ENCODE measurements around the gene GRIA1. TPM values are rescaled to one million over a fixed set of nuclear protein-coding genes. Genes with fewer than 3 reads are reported as not detected.

The GRIA1 gene
- total and polyA plus RNA-seq, 2 donors (not counting 1 experiment from before 2014, with no cell fraction given) = not detected

- Mint-ChIP-seq H3K9me3 (ENCODE audit: insufficient read depth) (no peaks in the 10 kb centered on the region), H3K4me1 (no peaks in the 10 kb centered on the region), H3K27me3 (no peaks in the 10 kb centered on the region), H3K4me3 (no peak overlapping the region), H3K27ac (no peak overlapping the region)
- Histone ChIP-seq H3K4me2 (replicated peaks; ENCODE audit: low read depth, low read length, poor library complexity, severe bottlenecking) (no peak overlapping the region), H3K4me3 (ENCODE audit: control extremely low read depth in 1 of 5, extremely low read depth in 1 of 5, insufficient read depth in 1 of 5, low read depth in 2 of 5, low read length in 4 of 5) (no peak overlapping the region), H3K79me2 (ENCODE audit: control insufficient read depth, insufficient read depth, low read length) (no peaks in the 10 kb centered on the region), H3K36me3 (replicated peaks in 1 of 2; ENCODE audit: control extremely low read depth in 1 of 2, control insufficient read depth in 1 of 2, extremely low read depth in 1 of 2, insufficient read depth in 2 of 2, low read length in 1 of 2) (no peaks in the 10 kb centered on the region), H2AFZ (ENCODE audit: insufficient read depth, low read depth, low read length, poor library complexity, severe bottlenecking) (no peak overlapping the region), H4K20me1 (ENCODE audit: control insufficient read depth, insufficient read depth, low read length, poor library complexity, severe bottlenecking) (no peaks in the 10 kb centered on the region), H3K9ac (ENCODE audit: low read length) (no peak overlapping the region), H3K27ac (ENCODE audit: low read length in 2 of 2) (no peak overlapping the region), H3K27me3 (replicated peaks in 1 of 4; ENCODE audit: control extremely low read depth in 1 of 4, control insufficient read depth in 3 of 4, insufficient read depth in 4 of 4, low read length in 3 of 4) (no peaks in the 10 kb centered on the region), H3K9me3 (ENCODE audit: control extremely low read depth in 1 of 3, control insufficient read depth in 2 of 3, insufficient read depth in 1 of 3, low read length in 2 of 3) (no peaks in the 10 kb centered on the region), H3K4me1 (ENCODE audit: control insufficient read depth in 2 of 2, insufficient read depth in 2 of 2, low read length in 2 of 2) (no peaks in the 10 kb centered on the region)
- intact Hi-C loops (cut with micrococcal nuclease) = no loop called here
- 83% methylated on average over 1 of the region's 1 CpG for WGBS (ENCODE audit: insufficient coverage)
- TF ChIP-seq EZH2 (IDR thresholded peaks at IDR 0.05; ENCODE audit: borderline replicate concordance, insufficient read depth, low read depth, low read length, poor library complexity, severe bottlenecking) (no peak), CTCF (IDR thresholded peaks at IDR 0.05) (no peak)
- no peak for ATAC-seq (ENCODE audit: low read depth)
- no peak for DNase-seq
- ChIA-PET CTCF (no interaction called here), POLR2A (no interaction called here)
Observed at GRCh38 chr5:153718713-153719112, 228.2 kb downstream of the GRIA1 start.

- H3K4me1 Mint-ChIP-seq = no peaks in the 10 kb centered on the region
- WGBS (ENCODE audit: insufficient coverage) = 86% methylated on average over 3 of the region's 5 CpGs
Observed at GRCh38 chr5:153719324-153719723, 228.9 kb downstream of the GRIA1 start.

More at GRCh38 chr5:153719324-153719723, 228.9 kb downstream of the GRIA1 start:
- ATAC-seq (ENCODE audit: low read depth) (no peak), DNase-seq (no peak)
- Histone ChIP-seq H3K4me1 (ENCODE audit: control insufficient read depth in 2 of 2, insufficient read depth in 2 of 2, low read length in 2 of 2) (no peaks in the 10 kb centered on the region), H3K4me3 (ENCODE audit: control extremely low read depth in 1 of 5, extremely low read depth in 1 of 5, insufficient read depth in 1 of 5, low read depth in 2 of 5, low read length in 4 of 5) (no peak overlapping the region), H4K20me1 (ENCODE audit: control insufficient read depth, insufficient read depth, low read length, poor library complexity, severe bottlenecking) (no peaks in the 10 kb centered on the region), H3K27ac (ENCODE audit: low read length in 2 of 2) (no peak overlapping the region), H3K4me2 (replicated peaks; ENCODE audit: low read depth, low read length, poor library complexity, severe bottlenecking) (no peak overlapping the region), H3K27me3 (replicated peaks in 1 of 4; ENCODE audit: control extremely low read depth in 1 of 4, control insufficient read depth in 3 of 4, insufficient read depth in 4 of 4, low read length in 3 of 4) (no peaks in the 10 kb centered on the region), H2AFZ (ENCODE audit: insufficient read depth, low read depth, low read length, poor library complexity, severe bottlenecking) (no peak overlapping the region), H3K36me3 (replicated peaks in 1 of 2; ENCODE audit: control extremely low read depth in 1 of 2, control insufficient read depth in 1 of 2, extremely low read depth in 1 of 2, insufficient read depth in 2 of 2, low read length in 1 of 2) (no peaks in the 10 kb centered on the region), H3K9ac (ENCODE audit: low read length) (no peak overlapping the region), H3K9me3 (ENCODE audit: control extremely low read depth in 1 of 3, control insufficient read depth in 2 of 3, insufficient read depth in 1 of 3, low read length in 2 of 3) (no peaks in the 10 kb centered on the region), H3K79me2 (ENCODE audit: control insufficient read depth, insufficient read depth, low read length) (no peaks in the 10 kb centered on the region)
- POLR2A ChIA-PET = no interaction called here
- Mint-ChIP-seq H3K27ac (no peak overlapping the region), H3K9me3 (ENCODE audit: insufficient read depth) (no peaks in the 10 kb centered on the region), H3K27me3 (no peaks in the 10 kb centered on the region), H3K4me3 (no peak overlapping the region)
- TF ChIP-seq CTCF (IDR thresholded peaks at IDR 0.05) (no peak), EZH2 (IDR thresholded peaks at IDR 0.05; ENCODE audit: borderline replicate concordance, insufficient read depth, low read depth, low read length, poor library complexity, severe bottlenecking) (no peak)
- intact Hi-C loops (cut with micrococcal nuclease) = no loop called here
- CTCF ChIA-PET = no interaction called here

Data from B cell (primary cell).